Gastroesophageal sphincter (tissue), 4 donors: Measurements from ENCODE around the gene DDX46. TPM values are rescaled to one million over a fixed set of nuclear protein-coding genes. Genes with fewer than 3 reads are reported as not detected.

ENCODE experiments used
- ATAC-seq: fragments of 150-250 bp; one replicate; pipeline ENCODE4 v1.9.1; 2016; ENCODE audit warnings: mild to moderate bottlenecking, moderate library complexity
- H3K27ac ChIP-seq, 4 donors: fragments of 200-600 bp; sonication (generic) in 3 of 4; 1 replicate in 3 of 4; 2 replicates in 1 of 4; pipeline ENCODE4 v1.5.1; 2016 to 2019
- H3K27me3 ChIP-seq: fragments of 200-600 bp; sonication (generic); one replicate; pipeline ENCODE4 v1.5.1; 2019
- H3K36me3 ChIP-seq, 2 donors: fragments of 200-600 bp; sonication (generic); one replicate each; pipeline ENCODE4 v1.5.1; 2019; ENCODE audit warnings: control low read depth in 1 of 2
- H3K4me1 ChIP-seq, 3 donors: fragments of 200-600 bp; sonication (generic); 1 replicate in 2 of 3; 2 replicates in 1 of 3; pipeline ENCODE4 v1.5.1; 2016 to 2019; ENCODE audit warnings: control low read depth in 2 of 3
- H3K4me3 ChIP-seq, 2 donors: fragments of 200-600 bp; sonication (generic); one replicate each; pipeline ENCODE4 v1.5.1; 2019; ENCODE audit warnings: mild to moderate bottlenecking in 1 of 2, moderate library complexity in 1 of 2
- H3K9me3 ChIP-seq, 3 donors: fragments of 200-600 bp; sonication (generic); one replicate each; pipeline ENCODE4 v1.5.1; 2017 to 2019; ENCODE audit warnings: control low read depth in 2 of 3
- CTCF ChIP-seq, 4 experiments: fragments of 200-600 bp in 2 of 4; fragments of 450-650 bp in 2 of 4; sonication (generic) in 1 of 4; IDR thresholded peaks; one replicate each; pipeline ENCODE4 v1.5.1; 2017 to 2019; ENCODE audit warnings: antibody characterized with exemption in 4 of 4, mild to moderate bottlenecking in 2 of 4, moderate library complexity in 2 of 4
- EP300 ChIP-seq: sonication (generic); formaldehyde crosslinking; IDR thresholded peaks from one replicate; pipeline ENCODE4 v1.6.1; 2017; ENCODE audit warnings: antibody characterized with exemption, mild to moderate bottlenecking
- POLR2A ChIP-seq, 2 donors: fragments of 450-650 bp; IDR thresholded peaks; one replicate each; pipeline ENCODE4 v1.6.1; 2017; ENCODE audit warnings: antibody characterized with exemption in 2 of 2, mild to moderate bottlenecking in 2 of 2, moderate library complexity in 1 of 2
- POLR2AphosphoS5 ChIP-seq: sonication (generic); formaldehyde crosslinking; IDR thresholded peaks from one replicate; pipeline ENCODE4 v1.6.1; 2017; ENCODE audit warnings: antibody characterized with exemption
- WGBS, 2 donors: methylation state at CpG; one replicate each; pipeline ENCODE4 v1.1.5; 2018; ENCODE audit warnings: low coverage in 1 of 2; 5-methylcytosine and 5-hydroxymethylcytosine counted together
- total RNA-seq, 4 donors: library from RNA; depleted of rRNA; stranded (reverse); fragments of >200 nt; gene quantifications; one replicate each; pipeline ENCODE4 v1.1.0, GENCODE V29; 2016

DDX46 gene
- total RNA-seq, 4 donors from 2014 or later = 30.4 to 53.5 (median 40.2) TPM

DNA sequence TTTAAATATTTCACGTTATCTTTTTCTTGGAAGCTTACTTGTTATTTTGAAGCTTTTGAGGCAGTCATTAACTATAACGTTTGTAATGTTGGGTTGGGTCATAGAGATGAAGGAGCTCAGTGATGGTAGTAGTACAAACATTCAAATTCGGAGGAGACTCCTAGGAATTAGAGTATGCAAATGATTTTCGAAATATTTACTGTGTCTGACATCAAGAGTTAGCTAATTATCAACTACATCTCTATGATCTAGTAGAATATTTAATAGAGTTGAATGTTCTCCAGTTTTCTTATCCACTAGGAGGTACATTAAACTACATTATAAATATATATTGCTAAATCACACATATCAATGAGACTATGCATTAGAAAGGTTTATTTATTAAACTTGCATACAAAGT, 58.4 kb downstream of the DDX46 start:
- Histone ChIP-seq H3K27me3 (no peaks in the 10 kb centered on the region), H3K4me1 (no peaks in the 10 kb centered on the region), H3K9me3 (no peaks in the 10 kb centered on the region), H3K4me3 (no peak overlapping the region), H3K36me3 (peaks cover 6 to 93% of the 10 kb centered on the region in 2 donors), H3K27ac (no peak overlapping the region)
- WGBS, 2 donors = 83 to 87% methylated on average over 4 of the region's 4 CpGs
- TF ChIP-seq POLR2AphosphoS5 = no peak
- TF ChIP-seq EP300 = no peak
- no peak for TF ChIP-seq CTCF (IDR thresholded peaks at IDR 0.05)
- TF ChIP-seq POLR2A (IDR thresholded peaks at IDR 0.05) = no peak
- no peak for ATAC-seq

GRCh38 chr5:134818776-134819175, 60.2 kb downstream of the DDX46 start:
- TF ChIP-seq POLR2A (IDR thresholded peaks at IDR 0.05) (no peak), POLR2AphosphoS5 (no peak), CTCF (IDR thresholded peaks at IDR 0.05) (no peak)
- 63 to 75% methylated on average over 4 of the region's 4 CpGs for WGBS, 2 donors
- Histone ChIP-seq H3K36me3 (peaks cover 6 to 93% of the 10 kb centered on the region in 2 donors), H3K9me3 (no peaks in the 10 kb centered on the region), H3K27me3 (no peaks in the 10 kb centered on the region), H3K27ac (no peak overlapping the region), H3K4me3 (no peak overlapping the region), H3K4me1 (no peaks in the 10 kb centered on the region)
- ATAC-seq = no peak

DNA sequence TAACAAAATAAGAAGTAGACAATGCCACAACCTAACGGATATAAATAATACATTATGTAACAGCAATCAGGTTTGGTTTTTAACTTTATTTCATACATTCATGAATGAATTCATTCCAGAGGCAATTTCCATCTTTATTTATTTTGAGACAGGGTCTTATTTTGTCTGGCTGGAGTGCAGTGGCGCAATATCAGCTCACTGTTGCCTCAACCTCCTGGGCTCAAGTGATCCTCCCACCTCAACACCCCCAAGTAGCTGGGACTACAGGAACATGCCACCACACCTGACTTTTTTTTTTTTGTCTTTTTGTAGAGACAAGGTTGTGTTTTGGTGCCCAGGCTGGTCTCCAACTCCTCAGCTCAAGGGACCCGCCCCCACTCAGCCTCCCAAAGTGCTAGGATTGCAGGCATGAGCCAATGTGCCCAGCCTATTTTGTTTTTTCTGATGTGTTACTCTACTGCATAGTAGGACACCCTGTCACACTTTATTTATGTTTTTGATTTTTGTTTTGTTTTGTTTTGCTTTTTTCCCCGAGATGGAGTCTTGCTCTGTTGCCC, 60.9 kb downstream of the DDX46 start:
- no peaks in the 10 kb centered on the region for H3K27me3 ChIP-seq
- no peaks in the 10 kb centered on the region for H3K9me3 ChIP-seq
- ATAC-seq = no peak
- H3K4me3 ChIP-seq = no peak overlapping the region
- 85 to 95% methylated on average over 3 to 4 of the region's 4 CpGs for WGBS, 2 donors
- H3K4me1 ChIP-seq = no peaks in the 10 kb centered on the region
- no peak for TF ChIP-seq CTCF (IDR thresholded peaks at IDR 0.05)
- TF ChIP-seq EP300 = no peak
- peaks cover 6 to 93% of the 10 kb centered on the region in 2 donors for H3K36me3 ChIP-seq
- no peak overlapping the region for H3K27ac ChIP-seq

GRCh38 chr5:134821841-134822240, 63.3 kb downstream of the DDX46 start:
- H3K9me3 ChIP-seq = no peaks in the 10 kb centered on the region
- ATAC-seq = no peak
- no peak overlapping the region for H3K4me3 ChIP-seq
- H3K36me3 ChIP-seq = peaks cover 6 to 91% of the 10 kb centered on the region in 2 donors
- no peaks in the 10 kb centered on the region for H3K27me3 ChIP-seq
- no peaks in the 10 kb centered on the region for H3K4me1 ChIP-seq
- no peak for TF ChIP-seq EP300
- no peak for TF ChIP-seq POLR2AphosphoS5
- TF ChIP-seq CTCF (IDR thresholded peaks at IDR 0.05) = no peak
- TF ChIP-seq POLR2A (IDR thresholded peaks at IDR 0.05) = no peak
- WGBS, 2 donors = 85% methylated on average over 6 to 7 of the region's 7 CpGs
- H3K27ac ChIP-seq = no peak overlapping the region

- WGBS, 2 donors = 100% methylated on average over 1 of the region's 1 CpG
- Histone ChIP-seq H3K27ac (no peak overlapping the region), H3K27me3 (no peaks in the 10 kb centered on the region), H3K4me1 (no peaks in the 10 kb centered on the region), H3K4me3 (no peak overlapping the region), H3K36me3 (peaks cover 0 to 91% of the 10 kb centered on the region in 2 donors), H3K9me3 (no peaks in the 10 kb centered on the region)
- ATAC-seq = no peak
- TF ChIP-seq EP300 (no peak), POLR2A (IDR thresholded peaks at IDR 0.05) (no peak), CTCF (IDR thresholded peaks at IDR 0.05) (no peak), POLR2AphosphoS5 (no peak)
Measured at GRCh38 chr5:134824681-134825080, 66.1 kb downstream of the DDX46 start.
